Panc1 (cell line): ENCODE results near the gene GRB7. TPM values are rescaled to one million over a fixed set of nuclear protein-coding genes. Genes with fewer than 3 reads are reported as not detected.

Experiments used
- ATAC-seq: fragments of 200-7000 bp; cut with Tn5 transposase; 2 replicates; pipeline ENCODE4 v1.9.1; 2020; ENCODE audit warnings: mild to moderate bottlenecking, moderate library complexity
- BruUV-seq: library from RNA; stranded (reverse); fragments of 400-500 nt; replicated peaks from 2 replicates; lab custom pipeline; 2021; lab: Mats Ljungman, UMichigan
- CTCF ChIA-PET: fragments of 300-600 bp; sonication (Branson Sonifier 250); formaldehyde crosslinking; loops from one replicate; lab custom pipeline; 2022; ENCODE audit warnings: antibody characterized with exemption; lab: Charles Lee
- POLR2A ChIA-PET: fragments of 300-600 bp; sonication (Branson Sonifier 250); formaldehyde crosslinking; loops from one replicate; lab custom pipeline; 2022; ENCODE audit warnings: antibody characterized with exemption; lab: Charles Lee
- DNase-seq: peaks from one replicate; pipeline ENCODE4 v3.0.0-alpha.2; 2010; ENCODE audit warnings: low read depth, low spot score
- H3K27ac ChIP-seq: 2 replicates; pipeline ENCODE4 v1.5.1; 2011; ENCODE audit warnings: mild to moderate bottlenecking, low read length, inconsistent platforms
- H3K27me3 ChIP-seq: fragments of 200-500 bp; sonication (Bioruptor generic); 2 replicates; pipeline ENCODE4 v1.6.0; 2014; ENCODE audit warnings: low read length, inconsistent platforms; ENCODE audit not compliant: control insufficient read depth, insufficient read depth
- H3K36me3 ChIP-seq: fragments of 200-500 bp; sonication (Bioruptor generic); 2 replicates; pipeline ENCODE4 v1.5.1; 2014; ENCODE audit warnings: inconsistent platforms, mild to moderate bottlenecking, low read length, moderate library complexity; ENCODE audit not compliant: control insufficient read depth, insufficient read depth
- H3K4me1 ChIP-seq: 2 replicates; pipeline ENCODE4 v1.5.1; 2011; ENCODE audit warnings: inconsistent platforms, mild to moderate bottlenecking, low read length, moderate library complexity; ENCODE audit not compliant: control insufficient read depth, insufficient read depth
- H3K4me3 ChIP-seq, 2 experiments: 2 replicates each; pipeline ENCODE4 v1.5.1; 2011 to 2012; ENCODE audit warnings: low read depth in 2 of 2, low read length in 2 of 2, mild to moderate bottlenecking in 2 of 2, inconsistent platforms in 1 of 2, moderate library complexity in 1 of 2
- H3K9me3 ChIP-seq: fragments of 200-500 bp; sonication (Bioruptor generic); 2 replicates; pipeline ENCODE4 v1.5.1; 2014; ENCODE audit warnings: low read depth, mild to moderate bottlenecking, inconsistent platforms, low read length, moderate library complexity; ENCODE audit not compliant: control insufficient read depth, insufficient read depth
- CTCF ChIP-seq: fragments of 450-650 bp; IDR thresholded peaks from 2 replicates; pipeline ENCODE4 v1.5.1; 2017; ENCODE audit warnings: mild to moderate bottlenecking
- POLR2AphosphoS5 ChIP-seq: IDR thresholded peaks from 2 replicates; pipeline ENCODE4 v1.6.1; 2012; ENCODE audit warnings: mild to moderate bottlenecking, low read depth, low read length, moderate library complexity
- REST ChIP-seq, 2 experiments: IDR thresholded peaks; 2 replicates each; pipeline ENCODE4 v1.6.1; 2011 to 2012; ENCODE audit warnings: low read depth in 2 of 2, control low read depth in 1 of 2, low read length in 1 of 2, mild to moderate bottlenecking in 1 of 2, moderate library complexity in 1 of 2; ENCODE audit not compliant: insufficient read depth in 1 of 2
- SIN3A ChIP-seq: IDR thresholded peaks from 2 replicates; pipeline ENCODE4 v1.6.1; 2012; ENCODE audit warnings: low read depth, mild to moderate bottlenecking, low read length, moderate library complexity, borderline replicate concordance; ENCODE audit not compliant: insufficient read depth
- TCF7L2 ChIP-seq: IDR thresholded peaks from 2 replicates; pipeline ENCODE4 v1.6.1; 2011; ENCODE audit warnings: mild to moderate bottlenecking, low read depth, low read length, inconsistent platforms
- in situ Hi-C: cut with HindIII; loops from 2 replicates; pipeline ENCODE4 v1.10.0; 2016; ENCODE audit warnings: low sequenced_read_pairs, low pct_unique_long_range_greater_than_20kb
- intact Hi-C: fragments of 100-400 bp; cut with micrococcal nuclease; formaldehyde crosslinking; loops from one replicate; pipeline ENCODE4 v1.10.0; 2022; ENCODE audit not compliant: unreplicated experiment
- total RNA-seq: library from RNA; stranded (reverse); gene quantifications from one replicate; pipeline ENCODE4 v1.2.1, GENCODE V29; 2021; ENCODE audit not compliant: unreplicated experiment

Gene GRB7
- total RNA-seq, 1 experiment from 2014 or later: 2.8 TPM

- ChIA-PET CTCF (no interaction called here), POLR2A (no interaction called here)
- BruUV-seq: no TSS peak
- TF ChIP-seq CTCF: no peak
- TF ChIP-seq TCF7L2: no peak
- TF ChIP-seq POLR2AphosphoS5: no peak
- TF ChIP-seq REST (IDR thresholded peaks at IDR 0.05; ENCODE audit: insufficient read depth in 1 of 2, low read depth in 2 of 2, low read length in 1 of 2): no peak
- TF ChIP-seq SIN3A: no peak
- Histone ChIP-seq H3K27me3 (peaks cover 14% of the 10 kb centered on the region), H3K27ac (no peak overlapping the region), H3K36me3 (no peaks in the 10 kb centered on the region), H3K9me3 (no peaks in the 10 kb centered on the region), H3K4me3 (no peak overlapping the region), H3K4me1 (no peaks in the 10 kb centered on the region)
- ATAC-seq (no peak), DNase-seq (no peak)
- in situ Hi-C loops (no loop called here), intact Hi-C loops (no loop called here)
Observed at GRCh38 chr17:39777534-39778365, 40.0 kb downstream of the GRB7 start.

GRCh38 chr17:39781031-39781860 lies 43.5 kb downstream of the GRB7 start:
- BruUV-seq: no TSS peak
- peaks cover 12% of the 10 kb centered on the region for H3K27me3 ChIP-seq
- no peak for ATAC-seq
- TF ChIP-seq SIN3A (no peak), POLR2AphosphoS5 (no peak), TCF7L2 (no peak), CTCF (no peak)
- H3K36me3 ChIP-seq: no peaks in the 10 kb centered on the region
- DNase-seq: no peak
- H3K4me1 ChIP-seq: no peaks in the 10 kb centered on the region
- in situ Hi-C loops (no loop called here), intact Hi-C loops (no loop called here)
- CTCF ChIA-PET: interaction anchor here (0.5 kb wide), 1 partner anchor 300 kb away, joined by 6 read pairs; no protein-coding TSS in a partner anchor
- H3K27ac ChIP-seq: no peak overlapping the region
- H3K9me3 ChIP-seq: no peaks in the 10 kb centered on the region
- no peak overlapping the region for H3K4me3 ChIP-seq
- POLR2A ChIA-PET: no interaction called here
